GM12874 (cell line): Measurements from ENCODE around the gene NPHS1.

Experiments
- TF ChIP-seq, protein P1 (sequence below): IDR thresholded peaks from 2 replicates; pipeline ENCODE4 v1.5.1; 2011; ENCODE audit warnings: low read depth, mild to moderate bottlenecking, control low read depth, low read length, moderate library complexity; ENCODE audit not compliant: insufficient read depth

The NPHS1 gene

DNA sequence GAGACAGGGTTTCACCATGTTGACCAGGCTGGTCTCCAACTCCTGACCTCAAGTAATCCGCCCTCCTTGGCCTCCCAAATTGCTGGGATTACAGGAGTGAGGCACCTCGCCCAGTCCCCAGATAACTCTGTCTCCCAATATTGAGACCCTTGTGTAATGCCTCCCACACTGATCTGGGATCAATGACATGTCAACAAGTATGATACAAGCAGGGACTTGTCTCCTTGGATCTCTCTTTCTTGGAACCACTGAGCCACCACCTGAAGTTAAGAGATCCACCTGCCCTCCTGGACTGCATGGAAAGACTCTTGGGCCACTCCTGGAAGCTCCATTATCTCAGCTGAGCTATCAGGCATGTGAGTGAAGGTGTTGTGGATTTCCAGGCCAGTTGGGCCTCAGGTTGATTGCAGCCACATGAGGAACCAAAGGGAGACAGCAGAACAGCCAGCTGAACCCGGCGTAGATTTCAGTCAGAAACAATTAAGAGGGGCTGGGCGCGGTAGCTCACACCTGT, 33.0 kb upstream of the NPHS1 start:
- TF ChIP-seq, protein P1, sequence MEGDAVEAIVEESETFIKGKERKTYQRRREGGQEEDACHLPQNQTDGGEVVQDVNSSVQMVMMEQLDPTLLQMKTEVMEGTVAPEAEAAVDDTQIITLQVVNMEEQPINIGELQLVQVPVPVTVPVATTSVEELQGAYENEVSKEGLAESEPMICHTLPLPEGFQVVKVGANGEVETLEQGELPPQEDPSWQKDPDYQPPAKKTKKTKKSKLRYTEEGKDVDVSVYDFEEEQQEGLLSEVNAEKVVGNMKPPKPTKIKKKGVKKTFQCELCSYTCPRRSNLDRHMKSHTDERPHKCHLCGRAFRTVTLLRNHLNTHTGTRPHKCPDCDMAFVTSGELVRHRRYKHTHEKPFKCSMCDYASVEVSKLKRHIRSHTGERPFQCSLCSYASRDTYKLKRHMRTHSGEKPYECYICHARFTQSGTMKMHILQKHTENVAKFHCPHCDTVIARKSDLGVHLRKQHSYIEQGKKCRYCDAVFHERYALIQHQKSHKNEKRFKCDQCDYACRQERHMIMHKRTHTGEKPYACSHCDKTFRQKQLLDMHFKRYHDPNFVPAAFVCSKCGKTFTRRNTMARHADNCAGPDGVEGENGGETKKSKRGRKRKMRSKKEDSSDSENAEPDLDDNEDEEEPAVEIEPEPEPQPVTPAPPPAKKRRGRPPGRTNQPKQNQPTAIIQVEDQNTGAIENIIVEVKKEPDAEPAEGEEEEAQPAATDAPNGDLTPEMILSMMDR, result no peak

- TF ChIP-seq, protein P1, result no peak
These were observed 31.6 kb upstream of the NPHS1 start for GRCh38 chr19:35883882-35884281.

DNA sequence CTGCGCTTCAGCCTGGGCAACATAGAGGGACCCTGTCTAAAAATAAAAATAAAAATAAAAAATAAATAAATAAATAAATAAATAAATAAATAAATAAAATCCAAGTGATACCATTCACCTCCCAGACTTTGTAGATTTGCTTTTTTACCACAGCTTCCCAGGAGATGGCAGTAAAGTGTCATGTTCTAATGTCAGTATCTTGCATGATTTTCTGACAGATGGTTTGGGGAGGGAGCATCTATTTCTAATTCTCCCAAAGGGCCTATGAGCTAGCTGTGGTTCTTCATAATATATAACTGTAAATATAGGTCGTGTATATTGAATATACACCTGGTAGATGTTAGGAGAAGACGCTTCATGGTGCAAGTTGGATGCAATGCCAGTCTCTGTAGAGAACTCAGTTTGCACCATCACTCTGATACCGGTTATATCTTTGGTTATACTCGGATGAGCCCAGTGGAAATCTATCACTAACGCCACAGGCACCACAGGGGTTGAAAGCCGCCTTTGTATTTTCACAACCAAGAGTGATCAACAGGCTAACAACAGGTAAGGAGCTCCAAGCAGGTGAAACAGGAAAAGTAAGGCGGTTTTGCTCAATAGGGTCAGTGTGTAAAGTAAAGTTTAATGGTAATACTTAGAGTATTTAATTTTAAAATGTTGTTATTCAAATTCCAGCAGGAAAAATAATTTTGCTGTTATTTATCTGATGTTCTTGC, 30.0 kb upstream of the NPHS1 start:
- TF ChIP-seq, protein P1, result peak; percentile 21; the same call in 1 of the 2 replicates

DNA sequence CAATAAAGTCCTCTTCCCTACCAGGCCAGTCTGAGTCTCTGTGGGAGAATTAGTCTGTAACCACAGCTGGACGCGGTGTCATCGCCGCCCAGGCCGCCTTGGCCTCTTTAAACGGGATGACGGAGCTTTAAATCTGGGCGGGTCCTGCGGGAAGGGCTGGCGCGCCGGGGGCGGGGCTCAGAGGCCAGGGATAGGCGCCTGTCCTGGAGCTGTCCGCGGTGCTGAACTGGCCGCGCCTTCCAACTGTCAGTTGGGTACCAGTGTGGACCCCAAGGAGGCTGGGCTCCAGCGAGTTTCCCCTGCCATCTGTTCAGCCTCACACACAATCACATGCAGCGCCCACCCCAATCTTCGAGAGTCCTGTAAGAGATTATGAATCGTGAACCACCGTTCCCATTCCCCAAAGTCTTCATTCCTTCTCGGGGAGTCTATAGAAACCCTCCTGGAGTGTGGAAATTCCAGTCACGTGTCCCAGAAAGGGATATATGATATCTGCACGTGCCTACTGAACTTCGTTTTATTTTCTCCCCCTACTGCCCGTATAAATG, 27.5 kb upstream of the NPHS1 start:
- TF ChIP-seq, protein P1, result no peak

GRCh38 chr19:35879068-35879467, 26.8 kb upstream of the NPHS1 start:
- TF ChIP-seq, protein P1, result no peak

DNA sequence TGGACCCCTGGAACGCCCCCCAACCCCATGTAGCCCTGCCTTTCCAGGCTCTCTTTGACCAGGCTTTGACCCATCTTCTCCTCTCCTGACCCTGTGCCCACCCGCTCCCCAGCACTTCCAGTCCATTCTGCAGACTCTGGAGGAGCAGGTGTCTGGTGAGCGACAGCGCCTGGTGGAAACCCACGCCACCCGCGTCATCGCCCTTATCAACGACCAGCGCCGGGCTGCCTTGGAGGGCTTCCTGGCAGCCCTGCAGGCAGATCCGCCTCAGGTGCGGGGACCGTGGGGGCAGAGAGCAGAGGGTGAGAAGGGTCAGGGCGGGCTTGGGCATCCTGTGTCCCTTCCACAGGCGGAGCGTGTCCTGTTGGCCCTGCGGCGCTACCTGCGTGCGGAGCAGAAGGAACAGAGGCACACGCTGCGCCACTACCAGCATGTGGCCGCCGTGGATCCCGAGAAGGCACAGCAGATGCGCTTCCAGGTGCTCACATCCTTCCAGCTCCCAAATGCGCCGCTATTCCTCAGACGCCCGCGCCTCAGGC, 22.2 kb upstream of the NPHS1 start:
- TF ChIP-seq, protein P1, result no peak

- TF ChIP-seq, protein P1, result no peak
These were observed 19.9 kb upstream of the NPHS1 start for GRCh38 chr19:35872180-35872579.
